ENCODE measurements around the gene PARP14.

PARP14 gene, protein sequence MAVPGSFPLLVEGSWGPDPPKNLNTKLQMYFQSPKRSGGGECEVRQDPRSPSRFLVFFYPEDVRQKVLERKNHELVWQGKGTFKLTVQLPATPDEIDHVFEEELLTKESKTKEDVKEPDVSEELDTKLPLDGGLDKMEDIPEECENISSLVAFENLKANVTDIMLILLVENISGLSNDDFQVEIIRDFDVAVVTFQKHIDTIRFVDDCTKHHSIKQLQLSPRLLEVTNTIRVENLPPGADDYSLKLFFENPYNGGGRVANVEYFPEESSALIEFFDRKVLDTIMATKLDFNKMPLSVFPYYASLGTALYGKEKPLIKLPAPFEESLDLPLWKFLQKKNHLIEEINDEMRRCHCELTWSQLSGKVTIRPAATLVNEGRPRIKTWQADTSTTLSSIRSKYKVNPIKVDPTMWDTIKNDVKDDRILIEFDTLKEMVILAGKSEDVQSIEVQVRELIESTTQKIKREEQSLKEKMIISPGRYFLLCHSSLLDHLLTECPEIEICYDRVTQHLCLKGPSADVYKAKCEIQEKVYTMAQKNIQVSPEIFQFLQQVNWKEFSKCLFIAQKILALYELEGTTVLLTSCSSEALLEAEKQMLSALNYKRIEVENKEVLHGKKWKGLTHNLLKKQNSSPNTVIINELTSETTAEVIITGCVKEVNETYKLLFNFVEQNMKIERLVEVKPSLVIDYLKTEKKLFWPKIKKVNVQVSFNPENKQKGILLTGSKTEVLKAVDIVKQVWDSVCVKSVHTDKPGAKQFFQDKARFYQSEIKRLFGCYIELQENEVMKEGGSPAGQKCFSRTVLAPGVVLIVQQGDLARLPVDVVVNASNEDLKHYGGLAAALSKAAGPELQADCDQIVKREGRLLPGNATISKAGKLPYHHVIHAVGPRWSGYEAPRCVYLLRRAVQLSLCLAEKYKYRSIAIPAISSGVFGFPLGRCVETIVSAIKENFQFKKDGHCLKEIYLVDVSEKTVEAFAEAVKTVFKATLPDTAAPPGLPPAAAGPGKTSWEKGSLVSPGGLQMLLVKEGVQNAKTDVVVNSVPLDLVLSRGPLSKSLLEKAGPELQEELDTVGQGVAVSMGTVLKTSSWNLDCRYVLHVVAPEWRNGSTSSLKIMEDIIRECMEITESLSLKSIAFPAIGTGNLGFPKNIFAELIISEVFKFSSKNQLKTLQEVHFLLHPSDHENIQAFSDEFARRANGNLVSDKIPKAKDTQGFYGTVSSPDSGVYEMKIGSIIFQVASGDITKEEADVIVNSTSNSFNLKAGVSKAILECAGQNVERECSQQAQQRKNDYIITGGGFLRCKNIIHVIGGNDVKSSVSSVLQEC (N-terminal part only)

DNA sequence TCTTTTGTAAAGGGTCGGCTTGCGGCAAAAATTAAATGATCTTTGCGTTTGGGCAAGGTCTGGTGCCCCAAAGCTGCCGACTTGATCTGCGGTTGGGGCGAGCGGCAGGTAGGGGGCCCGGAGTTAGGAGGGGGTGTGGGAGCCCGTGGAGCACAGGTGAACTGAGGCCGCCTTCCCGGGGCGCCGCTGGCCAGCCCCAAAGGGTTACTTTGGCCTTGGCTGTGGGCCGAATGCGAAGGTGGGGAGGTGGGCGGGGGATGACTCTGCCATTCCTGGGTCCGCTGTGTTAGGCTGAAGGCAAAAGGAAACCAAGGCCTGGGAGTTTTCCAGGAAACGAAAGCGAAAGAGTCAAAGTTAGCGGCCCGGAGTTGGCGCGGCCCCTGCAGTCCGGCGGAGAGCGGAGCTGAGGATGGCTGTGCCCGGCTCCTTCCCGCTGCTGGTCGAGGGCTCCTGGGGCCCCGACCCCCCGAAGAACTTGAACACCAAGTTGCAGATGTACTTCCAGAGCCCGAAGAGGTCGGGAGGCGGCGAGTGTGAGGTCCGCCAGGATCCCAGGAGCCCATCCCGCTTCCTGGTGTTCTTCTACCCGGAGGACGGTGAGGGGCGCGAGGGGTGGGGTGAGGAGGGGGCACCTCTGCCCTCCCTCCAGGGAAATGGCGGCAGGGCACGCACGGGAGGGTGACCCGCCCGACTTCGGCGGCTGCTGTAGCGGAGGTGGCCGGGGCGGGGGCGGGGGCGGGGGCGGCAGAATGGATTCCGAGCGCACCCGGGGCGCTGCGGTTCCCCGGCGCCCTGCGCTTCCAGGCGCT, at the start of gene PARP14:
Gene PARP14, plus strand, starts transcription at position 365 of the 809 bp plus-strand sequence. Its CDS starts 45 bp downstream, at position 410.
- TF ChIP-seq, protein P1, sequence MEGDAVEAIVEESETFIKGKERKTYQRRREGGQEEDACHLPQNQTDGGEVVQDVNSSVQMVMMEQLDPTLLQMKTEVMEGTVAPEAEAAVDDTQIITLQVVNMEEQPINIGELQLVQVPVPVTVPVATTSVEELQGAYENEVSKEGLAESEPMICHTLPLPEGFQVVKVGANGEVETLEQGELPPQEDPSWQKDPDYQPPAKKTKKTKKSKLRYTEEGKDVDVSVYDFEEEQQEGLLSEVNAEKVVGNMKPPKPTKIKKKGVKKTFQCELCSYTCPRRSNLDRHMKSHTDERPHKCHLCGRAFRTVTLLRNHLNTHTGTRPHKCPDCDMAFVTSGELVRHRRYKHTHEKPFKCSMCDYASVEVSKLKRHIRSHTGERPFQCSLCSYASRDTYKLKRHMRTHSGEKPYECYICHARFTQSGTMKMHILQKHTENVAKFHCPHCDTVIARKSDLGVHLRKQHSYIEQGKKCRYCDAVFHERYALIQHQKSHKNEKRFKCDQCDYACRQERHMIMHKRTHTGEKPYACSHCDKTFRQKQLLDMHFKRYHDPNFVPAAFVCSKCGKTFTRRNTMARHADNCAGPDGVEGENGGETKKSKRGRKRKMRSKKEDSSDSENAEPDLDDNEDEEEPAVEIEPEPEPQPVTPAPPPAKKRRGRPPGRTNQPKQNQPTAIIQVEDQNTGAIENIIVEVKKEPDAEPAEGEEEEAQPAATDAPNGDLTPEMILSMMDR (IDR thresholded peaks at IDR 0.05; ENCODE audit: low read length, missing control alignments): no peak
- DNase-seq (ENCODE audit: low read depth): peak; percentile 73
- H3K4me3 ChIP-seq (replicated peaks; ENCODE audit: low read depth, low read length): peak within 1 kb of the TSS; percentile 82

DNA sequence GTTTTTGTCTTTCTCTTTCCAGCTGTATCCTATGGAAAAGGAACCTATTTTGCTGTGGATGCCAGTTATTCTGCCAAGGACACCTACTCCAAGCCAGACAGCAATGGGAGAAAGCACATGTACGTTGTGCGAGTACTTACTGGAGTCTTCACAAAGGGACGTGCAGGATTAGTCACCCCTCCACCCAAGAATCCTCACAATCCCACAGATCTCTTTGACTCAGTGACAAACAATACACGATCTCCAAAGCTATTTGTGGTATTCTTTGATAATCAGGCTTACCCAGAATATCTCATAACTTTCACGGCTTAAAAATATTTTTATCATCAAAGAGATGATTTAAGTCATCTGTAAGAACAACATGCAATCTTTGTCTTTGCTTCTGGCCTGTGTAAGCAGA, 44.9 kb upstream of the PARP14 start:
- H3K4me3 ChIP-seq (replicated peaks; ENCODE audit: low read depth, low read length): no peak overlapping the region
- TF ChIP-seq, protein P1 (IDR thresholded peaks at IDR 0.05; ENCODE audit: low read length, missing control alignments): no peak
- peak; percentile 21 for DNase-seq (ENCODE audit: low read depth)

DNA sequence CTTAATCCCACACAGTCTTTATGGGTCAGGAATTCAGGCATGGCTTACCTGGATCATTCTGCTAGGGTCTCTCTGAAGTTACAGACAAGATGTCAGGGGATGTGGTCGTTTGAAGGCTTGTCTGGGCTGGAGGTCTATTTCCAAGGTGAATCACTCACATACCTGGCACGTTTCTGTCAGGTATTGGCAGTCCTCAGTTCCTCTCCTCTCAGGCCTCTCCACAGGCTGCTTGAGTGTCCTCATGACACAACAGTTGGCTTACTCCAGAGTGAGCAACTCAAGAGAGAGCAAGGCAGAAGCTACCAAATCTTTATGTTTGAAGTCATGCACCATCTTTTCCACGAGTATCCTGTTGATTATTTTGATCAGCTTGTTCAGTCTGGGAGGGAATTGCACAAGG, 43.9 kb upstream of the PARP14 start:
- no peak for DNase-seq (ENCODE audit: low read depth)
- TF ChIP-seq, protein P1 (IDR thresholded peaks at IDR 0.05; ENCODE audit: low read length, missing control alignments): no peak
- H3K4me3 ChIP-seq (replicated peaks; ENCODE audit: low read depth, low read length): no peak overlapping the region

DNA sequence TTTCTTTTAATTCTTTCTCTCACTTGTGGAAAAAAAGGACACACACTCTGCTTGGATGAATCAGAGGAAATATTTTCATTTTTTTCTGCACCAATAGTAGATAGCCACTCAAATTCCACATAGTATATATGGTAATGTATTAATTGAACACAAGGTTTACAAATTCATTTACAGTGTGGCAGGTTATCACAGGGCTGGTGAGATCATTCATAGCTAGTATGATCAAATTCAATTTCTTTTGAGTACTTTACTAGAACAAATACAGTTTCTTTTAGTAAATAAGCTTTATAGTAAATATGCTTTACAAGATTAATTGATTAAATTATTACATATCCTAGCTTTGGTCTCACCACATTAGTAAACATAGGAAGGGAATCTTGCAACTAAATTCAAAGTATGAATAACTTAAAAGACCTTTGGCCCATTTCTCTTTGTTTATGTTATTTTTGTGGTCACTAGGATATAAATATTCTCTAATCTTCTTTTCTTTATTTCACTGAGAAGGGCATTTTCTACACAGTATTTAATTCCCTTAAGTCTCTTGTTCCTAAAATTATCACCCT, 40.1 kb upstream of the PARP14 start:
- no peak overlapping the region for H3K4me3 ChIP-seq (replicated peaks; ENCODE audit: low read depth, low read length)

DNA sequence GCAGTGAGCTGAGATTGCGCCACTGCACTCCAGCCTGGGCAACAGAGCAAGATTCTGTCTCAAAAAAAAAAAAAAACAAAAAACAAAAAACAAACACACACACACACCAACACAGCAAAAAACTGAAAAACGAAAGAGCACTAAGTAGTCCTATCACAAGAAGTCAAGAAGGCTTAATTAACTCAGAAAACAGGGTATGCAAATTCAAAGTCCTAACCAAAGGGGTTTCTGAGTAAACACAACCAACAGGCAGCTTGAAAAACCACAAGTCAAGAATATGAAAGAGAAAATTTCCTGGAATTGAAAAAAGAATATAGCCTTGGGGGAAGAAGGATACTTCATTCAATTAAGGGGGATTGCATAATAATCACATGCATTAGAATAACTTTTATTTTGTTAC, 37.7 kb upstream of the PARP14 start:
- TF ChIP-seq, protein P1 (IDR thresholded peaks at IDR 0.05; ENCODE audit: low read length, missing control alignments): no peak
- no peak overlapping the region for H3K4me3 ChIP-seq (replicated peaks; ENCODE audit: low read depth, low read length)
- DNase-seq (ENCODE audit: low read depth): no peak

More for the DNA sequence above, 40.1 kb upstream of the PARP14 start:
- no peak for DNase-seq (ENCODE audit: low read depth)
- TF ChIP-seq, protein P1 (IDR thresholded peaks at IDR 0.05; ENCODE audit: low read length, missing control alignments): no peak

Measured in fibroblast of pulmonary artery (primary cell).